Mucosa of descending colon (tissue), 3 donors: Measurements from ENCODE around the gene PTPN18. TPM values are rescaled to one million over a fixed set of nuclear protein-coding genes. Genes with fewer than 3 reads are reported as not detected.

Source experiments
- ATAC-seq: fragments of 200-7000 bp; cut with Tn5 transposase; one replicate; pipeline ENCODE4 v1.9.1; 2020; ENCODE audit warnings: mild to moderate bottlenecking, moderate library complexity
- DNase-seq, 3 donors: peaks; one replicate each; pipeline ENCODE4 v3.0.0-alpha.2; 2020
- H3K36me3 ChIP-seq: fragments of 200-600 bp; one replicate; pipeline ENCODE4 v1.8.0; 2021; ENCODE audit warnings: low read depth, mild to moderate bottlenecking
- H3K4me1 ChIP-seq: fragments of 200-600 bp; one replicate; pipeline ENCODE4 v1.8.0; 2021; ENCODE audit warnings: low read depth, mild to moderate bottlenecking
- H3K4me3 ChIP-seq: fragments of 200-600 bp; one replicate; pipeline ENCODE4 v1.8.0; 2021; ENCODE audit warnings: mild to moderate bottlenecking
- H3K9me3 ChIP-seq: fragments of 200-600 bp; one replicate; pipeline ENCODE4 v1.8.0; 2021; ENCODE audit warnings: mild to moderate bottlenecking
- intact Hi-C, 2 donors: fragments of 100-400 bp; cut with DNase I in 1 of 2; cut with micrococcal nuclease in 1 of 2; formaldehyde crosslinking; loops; one replicate each; pipeline versions ENCODE4 v1.11.0 to v1.11.1; 2022; cut with DNase I, micrococcal nuclease
- total RNA-seq, 3 donors: library from RNA; stranded (reverse); fragmentation: NEBNext Ultra II Directional in 2 of 3; extraction: Animal tissue kit (Norgen Biotek cat#: 25700) in 2 of 3; gene quantifications; one replicate each; pipeline versions ENCODE4 v1.2.1 to v1.2.4, GENCODE V29; 2021 to 2023
- TF ChIP-seq, protein P1 (sequence below): fragments of 200-600 bp; IDR thresholded peaks from one replicate; pipeline ENCODE4 v1.8.0; 2022; ENCODE audit warnings: antibody characterized with exemption, mild to moderate bottlenecking
- donor health status: DM: no; HTN: no; CAD: no; lungs with moderate emphysema.
- donor health status: DM: no; HTN: no; CAD: no.
- donor health status: DM: no; HTN: yes; CAD: no.

Gene PTPN18
- total RNA-seq, 3 donors from 2014 or later, result 115 to 197 (median 120) TPM

GRCh38 chr2:130375291-130376266 lies 19.7 kb downstream of the PTPN18 start:
- DNase-seq (no peak), ATAC-seq (no peak)
- H3K36me3 ChIP-seq, result no peaks in the 10 kb centered on the region
- TF ChIP-seq, protein P1, sequence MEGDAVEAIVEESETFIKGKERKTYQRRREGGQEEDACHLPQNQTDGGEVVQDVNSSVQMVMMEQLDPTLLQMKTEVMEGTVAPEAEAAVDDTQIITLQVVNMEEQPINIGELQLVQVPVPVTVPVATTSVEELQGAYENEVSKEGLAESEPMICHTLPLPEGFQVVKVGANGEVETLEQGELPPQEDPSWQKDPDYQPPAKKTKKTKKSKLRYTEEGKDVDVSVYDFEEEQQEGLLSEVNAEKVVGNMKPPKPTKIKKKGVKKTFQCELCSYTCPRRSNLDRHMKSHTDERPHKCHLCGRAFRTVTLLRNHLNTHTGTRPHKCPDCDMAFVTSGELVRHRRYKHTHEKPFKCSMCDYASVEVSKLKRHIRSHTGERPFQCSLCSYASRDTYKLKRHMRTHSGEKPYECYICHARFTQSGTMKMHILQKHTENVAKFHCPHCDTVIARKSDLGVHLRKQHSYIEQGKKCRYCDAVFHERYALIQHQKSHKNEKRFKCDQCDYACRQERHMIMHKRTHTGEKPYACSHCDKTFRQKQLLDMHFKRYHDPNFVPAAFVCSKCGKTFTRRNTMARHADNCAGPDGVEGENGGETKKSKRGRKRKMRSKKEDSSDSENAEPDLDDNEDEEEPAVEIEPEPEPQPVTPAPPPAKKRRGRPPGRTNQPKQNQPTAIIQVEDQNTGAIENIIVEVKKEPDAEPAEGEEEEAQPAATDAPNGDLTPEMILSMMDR, result no peak
- H3K4me1 ChIP-seq, result no peaks in the 10 kb centered on the region
- intact Hi-C loops, result no loop called here
- H3K9me3 ChIP-seq, result no peaks in the 10 kb centered on the region
- H3K4me3 ChIP-seq, result no peak overlapping the region

- intact Hi-C loops, result no loop called here
- TF ChIP-seq, protein P1, result no peak
- H3K36me3 ChIP-seq, result no peaks in the 10 kb centered on the region
Observed at GRCh38 chr2:130376433-130377293, 20.8 kb downstream of the PTPN18 start.

GRCh38 chr2:130377491-130377890 lies 21.6 kb downstream of the PTPN18 start:
- DNase-seq (no peak), ATAC-seq (no peak)
- no peaks in the 10 kb centered on the region for H3K4me1 ChIP-seq
- intact Hi-C loops, result no loop called here
- H3K36me3 ChIP-seq, result no peaks in the 10 kb centered on the region
- no peaks in the 10 kb centered on the region for H3K9me3 ChIP-seq
- TF ChIP-seq, protein P1, result no peak
- no peak overlapping the region for H3K4me3 ChIP-seq

More at GRCh38 chr2:130376433-130377293, 20.8 kb downstream of the PTPN18 start:
- DNase-seq (no peak), ATAC-seq (no peak)
- Histone ChIP-seq H3K4me3 (no peak overlapping the region), H3K9me3 (no peaks in the 10 kb centered on the region), H3K4me1 (no peaks in the 10 kb centered on the region)

DNA sequence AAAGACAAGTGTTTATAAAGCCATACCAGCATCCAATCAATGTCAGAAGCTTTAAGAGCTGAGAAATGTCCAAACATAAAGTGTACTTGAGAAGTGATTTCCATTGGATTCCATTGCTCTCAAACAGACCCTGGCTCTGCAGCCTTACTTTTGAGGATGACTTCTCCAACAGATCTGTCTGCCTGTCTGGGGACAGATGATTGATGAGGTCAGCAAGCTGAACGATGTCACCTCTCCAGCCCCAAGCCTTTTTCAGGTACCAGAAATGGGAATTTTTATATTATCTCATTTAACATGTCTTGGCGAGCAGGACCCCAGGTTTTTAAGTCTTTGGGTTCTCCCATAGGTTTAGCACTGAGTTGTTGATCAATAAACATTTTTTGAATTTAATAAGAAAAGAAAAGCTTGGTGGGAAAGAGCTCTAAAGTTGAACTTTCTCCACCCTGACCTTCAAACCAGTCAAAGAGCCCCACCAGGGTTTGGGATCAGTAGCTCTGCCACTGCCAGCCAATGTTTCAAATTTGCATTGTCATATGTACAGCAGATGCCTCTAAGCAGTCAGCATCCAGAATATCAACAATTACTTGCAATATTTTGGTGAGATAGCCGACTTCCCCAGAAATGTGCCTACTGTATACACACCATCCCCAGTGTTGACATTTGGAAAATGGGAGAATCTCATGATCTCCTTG lies 22.5 kb downstream of the PTPN18 start:
- intact Hi-C loops, result no loop called here
- Histone ChIP-seq H3K36me3 (no peaks in the 10 kb centered on the region), H3K4me3 (no peak overlapping the region), H3K4me1 (no peaks in the 10 kb centered on the region), H3K9me3 (no peaks in the 10 kb centered on the region)
- ATAC-seq (no peak), DNase-seq (no peak)
- TF ChIP-seq, protein P1, result no peak

DNA sequence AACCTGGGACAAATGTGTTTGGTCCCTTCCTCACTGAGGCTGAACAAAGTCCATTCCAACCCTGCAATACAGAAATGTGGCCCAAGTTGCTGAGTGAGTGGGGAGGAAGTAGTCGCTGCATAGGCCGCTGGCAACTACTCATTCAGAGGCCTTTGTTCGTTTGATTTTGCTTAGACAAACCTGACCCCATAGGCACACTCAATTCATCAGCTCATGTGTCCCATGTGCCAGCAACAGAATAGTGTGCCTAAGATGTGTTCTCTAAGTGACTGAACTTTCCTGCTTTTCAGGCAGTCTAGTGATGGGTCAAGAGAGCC lies 23.0 kb downstream of the PTPN18 start:
- ATAC-seq (no peak), DNase-seq (no peak)
- Histone ChIP-seq H3K36me3 (no peaks in the 10 kb centered on the region), H3K9me3 (no peaks in the 10 kb centered on the region), H3K4me3 (no peak overlapping the region), H3K4me1 (no peaks in the 10 kb centered on the region)
- intact Hi-C loops, result no loop called here
- TF ChIP-seq, protein P1, result no peak
